Activated effector memory CD4-positive, alpha-beta T cell treated with anti-CD3 and anti-CD28 coated beads, Interleukin-2, amount 50 U/mL, for 16 hours (primary cell): ENCODE measurements around the gene MPI.

Source experiments
- DNase-seq: peaks from one replicate; pipeline ENCODE4 v3.0.0-alpha.2; 2020

MPI gene

GRCh38 chr15:74889883-74890664, at the start of gene MPI:
Gene MPI, plus strand, starts transcription at chr15:74890042. Its CDS starts 32 bp downstream, at chr15:74890074.
- peak; percentile 95 for DNase-seq

- DNase-seq = no peak
Observed at GRCh38 chr15:74840851-74841775, 48.7 kb upstream of the MPI start.

- no peak for DNase-seq
Observed at GRCh38 chr15:74841891-74842373, 47.9 kb upstream of the MPI start.

GRCh38 chr15:74842581-74843444, 47.0 kb upstream of the MPI start, which contains the start of gene ULK3:
Gene ULK3, minus strand, starts transcription at chr15:74843156. Its CDS starts 51 bp downstream, at chr15:74843105.
- DNase-seq = peak; percentile 97

GRCh38 chr15:74843445-74843828, 46.4 kb upstream of the MPI start:
- DNase-seq = no peak

- DNase-seq = peak; percentile 66
Observed at GRCh38 chr15:74843891-74844299, 45.9 kb upstream of the MPI start.

- no peak for DNase-seq
Observed at GRCh38 chr15:74844319-74845207, 45.3 kb upstream of the MPI start.

GRCh38 chr15:74845208-74845568, 44.7 kb upstream of the MPI start:
- DNase-seq = peak; percentile 85

GRCh38 chr15:74845581-74845980, 44.3 kb upstream of the MPI start:
- no peak for DNase-seq

GRCh38 chr15:74847432-74847831, 42.4 kb upstream of the MPI start:
- no peak for DNase-seq

GRCh38 chr15:74850393-74850792, 39.4 kb upstream of the MPI start:
- DNase-seq = no peak

- DNase-seq = no peak
Observed at GRCh38 chr15:74851960-74852359, 37.9 kb upstream of the MPI start.

GRCh38 chr15:74854453-74855022, 35.3 kb upstream of the MPI start:
- no peak for DNase-seq

GRCh38 chr15:74855857-74856256, 34.0 kb upstream of the MPI start:
- no peak for DNase-seq

GRCh38 chr15:74856537-74856936, 33.3 kb upstream of the MPI start:
- DNase-seq = no peak

GRCh38 chr15:74857082-74857655, 32.7 kb upstream of the MPI start:
- no peak for DNase-seq

- no peak for DNase-seq
Observed at GRCh38 chr15:74857671-74858368, 32.0 kb upstream of the MPI start.

GRCh38 chr15:74858369-74858740, 31.5 kb upstream of the MPI start:
- DNase-seq = no peak

GRCh38 chr15:74863239-74864056, 26.4 kb upstream of the MPI start:
- DNase-seq = no peak
